Stimulated activated CD8-positive, alpha-beta memory T cell treated with anti-CD3 and anti-CD28 coated beads, Interleukin-12 subunit alpha, Interleukin-12 subunit beta, amount 100 ng/mL, for 1 hour (primary cell): ENCODE measurements around the gene PDF.

Source experiments
- DNase-seq: peaks from one replicate; pipeline ENCODE4 v3.0.0-alpha.2; 2020; ENCODE audit warnings: low read depth

PDF gene

GRCh38 chr16:69277413-69277812, 53.0 kb downstream of the PDF start:
- DNase-seq, result no peak
